HG03354 (cell line): ENCODE data around the gene RTEL1.

Experiments used
- ATAC-seq: cut with Tn5 transposase; IDR thresholded peaks from one replicate; pipeline ENCODE4 v1.9.1; 2021; ENCODE audit warnings: mild to moderate bottlenecking; ENCODE audit not compliant: unreplicated experiment, poor library complexity, severe bottlenecking

RTEL1 gene

GRCh38 chr20:63696628-63697356, 38.7 kb downstream of the RTEL1 start, which contains the start of gene TNFRSF6B:
Gene TNFRSF6B, plus strand, starts transcription at chr20:63696652. Its CDS starts 116 bp downstream, at chr20:63696768.
- no peak for ATAC-seq

- ATAC-seq = no peak
These were observed 39.3 kb downstream of the RTEL1 start for GRCh38 chr20:63697357-63697867.

GRCh38 chr20:63697868-63698545, 39.9 kb downstream of the RTEL1 start:
- no peak for ATAC-seq

- no peak for ATAC-seq
These were observed 40.8 kb downstream of the RTEL1 start for GRCh38 chr20:63698739-63699465.

GRCh38 chr20:63699466-63700198, 41.5 kb downstream of the RTEL1 start:
- no peak for ATAC-seq

GRCh38 chr20:63700199-63701050, 42.3 kb downstream of the RTEL1 start:
- no peak for ATAC-seq

- ATAC-seq = no peak
These were observed 42.9 kb downstream of the RTEL1 start for GRCh38 chr20:63701051-63701328.

- no peak for ATAC-seq
These were observed 43.4 kb downstream of the RTEL1 start for GRCh38 chr20:63701329-63702035.

GRCh38 chr20:63702036-63702665, 44.0 kb downstream of the RTEL1 start:
- ATAC-seq = no peak

- no peak for ATAC-seq
These were observed 44.8 kb downstream of the RTEL1 start for GRCh38 chr20:63702751-63703470.

- no peak for ATAC-seq
These were observed 45.4 kb downstream of the RTEL1 start for GRCh38 chr20:63703471-63703975.

GRCh38 chr20:63703976-63704748, 46.0 kb downstream of the RTEL1 start:
- ATAC-seq = no peak

GRCh38 chr20:63704749-63705117, 46.6 kb downstream of the RTEL1 start:
- no peak for ATAC-seq

GRCh38 chr20:63705232-63706026, 47.3 kb downstream of the RTEL1 start:
- no peak for ATAC-seq

- ATAC-seq = no peak
These were observed 48.0 kb downstream of the RTEL1 start for GRCh38 chr20:63706027-63706695.
